Right ventricle myocardium inferior (tissue), 1 donor: ENCODE measurements around the gene SEPHS2. TPM values are rescaled to one million over a fixed set of nuclear protein-coding genes. Genes with fewer than 3 reads are reported as not detected.

Source experiments
- ATAC-seq: fragments of 200-7000 bp; cut with Tn5 transposase; one replicate; pipeline ENCODE4 v1.9.1; 2020; ENCODE audit warnings: mild to moderate bottlenecking, moderate library complexity
- DNase-seq: peaks from one replicate; pipeline ENCODE4 v3.0.0; 2021; ENCODE audit errors: missing footprints
- intact Hi-C: fragments of 100-400 bp; cut with DNase I; formaldehyde crosslinking; loops from one replicate; pipeline ENCODE4 v1.11.0; 2022
- total RNA-seq: library from RNA; stranded (reverse); fragmentation: NEBNext Ultra II Directional; extraction: Animal tissue kit (Norgen Biotek cat#: 25700); gene quantifications from one replicate; pipeline ENCODE4 v1.2.1, GENCODE V29; 2021
- donor health status: DM: no; HTN: yes; CAD: no; lungs with severe emphysema.

The SEPHS2 gene
- total RNA-seq, 1 donor from 2014 or later, result 29.3 TPM

GRCh38 chr16:30444231-30445148 lies 1.2 kb downstream of the SEPHS2 start:
- no peak for DNase-seq
- intact Hi-C loops, result loop anchor here (5.0 to 10.0 kb wide), 3 partner anchors 83 to 480 kb away; partner anchors contain the start of genes FBXL19, ZNF688 and ZNF768
- ATAC-seq, result no peak

- intact Hi-C loops, result loop anchor here (10.0 kb wide), 1 partner anchor 481 kb away; the partner anchor contains the start of gene FBXL19
- ATAC-seq (no peak), DNase-seq (no peak)
These were observed 2.0 kb downstream of the SEPHS2 start for GRCh38 chr16:30443631-30444030.

- DNase-seq (no peak), ATAC-seq (no peak)
These were observed 5.8 kb downstream of the SEPHS2 start for GRCh38 chr16:30439720-30440348.

GRCh38 chr16:30438835-30439234 lies 6.8 kb downstream of the SEPHS2 start:
- DNase-seq (no peak), ATAC-seq (no peak)
- intact Hi-C loops, result no loop called here

More at GRCh38 chr16:30439720-30440348, 5.8 kb downstream of the SEPHS2 start:
- intact Hi-C loops, result loop anchor here (10.0 kb wide), 1 partner anchor 485 kb away; the partner anchor contains the start of gene FBXL19

- DNase-seq, result no peak
- intact Hi-C loops, result no loop called here
- ATAC-seq, result no peak
These were observed 8.1 kb downstream of the SEPHS2 start for GRCh38 chr16:30437511-30438046.

- no peak for ATAC-seq
- no peak for DNase-seq
- intact Hi-C loops, result loop anchor here (5.0 kb wide), 1 partner anchor 152 kb away; the partner anchor contains the start of gene ZNF785
These were observed 10.8 kb downstream of the SEPHS2 start for GRCh38 chr16:30434852-30435251.

GRCh38 chr16:30430428-30430970 lies 15.2 kb downstream of the SEPHS2 start:
- intact Hi-C loops, result loop anchor here (2.0 to 5.0 kb wide), 2 partner anchors 157 to 198 kb away; partner anchors contain the start of gene ZNF785
- DNase-seq (peak; percentile 64), ATAC-seq (peak; percentile 10)

GRCh38 chr16:30429678-30430427 lies 15.8 kb downstream of the SEPHS2 start, which contains the start of gene DCTPP1:
Gene DCTPP1, minus strand, starts transcription at chr16:30430030. Its CDS starts 50 bp downstream, at chr16:30429980.
- ATAC-seq, result peak; percentile 99
- intact Hi-C loops, result loop anchor here (2.0 to 5.0 kb wide), 2 partner anchors 157 to 199 kb away; partner anchors contain the start of gene ZNF785
- DNase-seq, result peak; percentile 96

GRCh38 chr16:30429418-30429677 lies 16.3 kb downstream of the SEPHS2 start:
- DNase-seq (no peak), ATAC-seq (no peak)
- intact Hi-C loops, result no loop called here

GRCh38 chr16:30428055-30428454 lies 17.6 kb downstream of the SEPHS2 start:
- intact Hi-C loops, result no loop called here
- ATAC-seq (no peak), DNase-seq (no peak)

GRCh38 chr16:30421010-30421409 lies 24.7 kb downstream of the SEPHS2 start:
- ATAC-seq (no peak), DNase-seq (no peak)
- intact Hi-C loops, result no loop called here

GRCh38 chr16:30418350-30419181 lies 27.1 kb downstream of the SEPHS2 start:
- no peak for DNase-seq
- intact Hi-C loops, result no loop called here
- ATAC-seq, result no peak

GRCh38 chr16:30417529-30418349 lies 27.9 kb downstream of the SEPHS2 start:
- intact Hi-C loops, result no loop called here
- ATAC-seq, result peak; percentile 94
- DNase-seq, result peak; percentile 92

- DNase-seq, result no peak
- ATAC-seq, result no peak
- intact Hi-C loops, result no loop called here
These were observed 28.8 kb downstream of the SEPHS2 start for GRCh38 chr16:30416624-30417528.

GRCh38 chr16:30416047-30416603 lies 29.5 kb downstream of the SEPHS2 start:
- intact Hi-C loops, result no loop called here
- DNase-seq, result no peak

GRCh38 chr16:30414159-30414558 lies 31.5 kb downstream of the SEPHS2 start:
- ATAC-seq (no peak), DNase-seq (no peak)
- intact Hi-C loops, result no loop called here

More at GRCh38 chr16:30416047-30416603, 29.5 kb downstream of the SEPHS2 start:
- ATAC-seq, result no peak
